ENCODE measurements around the gene SPECC1.
"Not testable (repeated sequence)": the region's sequence is repeated elsewhere in the genome, so short reads cannot be mapped to it uniquely, and the experiment has no call there.

The SPECC1 gene

GRCh38 chr17:20351405-20351804 lies 342.2 kb downstream of the SPECC1 start:
- DNase-seq, result not testable (repeated sequence)

GRCh38 chr17:20352567-20352966 lies 343.4 kb downstream of the SPECC1 start:
- DNase-seq, result not testable (repeated sequence)

GRCh38 chr17:20363846-20364245 lies 354.7 kb downstream of the SPECC1 start:
- not testable (repeated sequence) for DNase-seq
